A549 (cell line): ENCODE data around the gene FLII. TPM values are rescaled to one million over a fixed set of nuclear protein-coding genes. Genes with fewer than 3 reads are reported as not detected.

ENCODE experiments used
- ATAC-seq, 2 experiments: fragments of 200-7000 bp in 1 of 2; fragments of >200 bp in 1 of 2; cut with Nextera tagmentation in 1 of 2; cut with Tn5 transposase in 1 of 2; 3 replicates each; pipeline versions ENCODE4 v1.8.0 to v1.9.1; 2018 to 2020; ENCODE audit warnings: mild to moderate bottlenecking in 1 of 2, moderate library complexity in 1 of 2
- CTCF ChIA-PET: fragments of 300-600 bp; sonication (Branson Sonifier 250); formaldehyde crosslinking; extraction: SDS; loops from one replicate; lab custom pipeline; 2021; ENCODE audit warnings: antibody characterized with exemption, inconsistent platforms; lab: Yijun Ruan, JAX
- POLR2A ChIA-PET: fragments of 350-600 bp; formaldehyde crosslinking; extraction: SDS; loops from one replicate; lab custom pipeline; 2021; ENCODE audit warnings: antibody characterized with exemption, inconsistent platforms; lab: Yijun Ruan, JAX
- DNase-seq, 2 experiments: peaks; one replicate each; pipeline versions ENCODE4 v3.0.0 to v3.0.0-alpha.2; 2011 to 2016; ENCODE audit warnings: low read depth in 1 of 2, low spot score in 1 of 2
- FAIRE-seq: peaks from 2 replicates; lab custom pipeline; 2011; peaks lifted over from hg19 to GRCh38; lab: Jason Lieb, UNC
- H3K27ac ChIP-seq, 2 experiments: fragments of >200 bp; sonication (Bioruptor Twin); formaldehyde crosslinking; 3 replicates each; pipeline ENCODE4 v1.5.1; 2016 to 2017
- H3K4me1 ChIP-seq: fragments of >200 bp; sonication (Bioruptor Twin); formaldehyde crosslinking; 3 replicates; pipeline ENCODE4 v1.6.1; 2016
- H3K4me2 ChIP-seq: fragments of >200 bp; sonication (Bioruptor Twin); formaldehyde crosslinking; 3 replicates; pipeline ENCODE4 v1.6.1; 2016
- H3K4me3 ChIP-seq: fragments of >200 bp; sonication (Bioruptor Twin); formaldehyde crosslinking; 3 replicates; pipeline ENCODE4 v1.5.1; 2016
- H3K9me3 ChIP-seq: fragments of >200 bp; sonication (Bioruptor Twin); formaldehyde crosslinking; 3 replicates; pipeline ENCODE4 v1.6.1; 2016
- CBX2 ChIP-seq: fragments of 200-600 bp; sonication (generic); IDR thresholded peaks from 2 replicates; pipeline ENCODE4 v1.6.1; 2016; ENCODE audit warnings: low read depth, mild to moderate bottlenecking, borderline replicate concordance
- CBX8 ChIP-seq: fragments of 200-600 bp; sonication (generic); IDR thresholded peaks from 2 replicates; pipeline ENCODE4 v1.6.1; 2016
- EP300 ChIP-seq, 2 experiments: fragments of >200 bp; sonication (Bioruptor Twin); formaldehyde crosslinking; IDR thresholded peaks; 2 replicates in 1 of 2; 3 replicates in 1 of 2; pipeline ENCODE4 v1.6.1; 2016 to 2017
- ESRRA ChIP-seq: fragments of 150-350 bp; IDR thresholded peaks from 2 replicates; pipeline ENCODE4 v1.6.1; 2014; ENCODE audit warnings: mild to moderate bottlenecking, low read length, borderline replicate concordance
- FOSB ChIP-seq: fragments of 250-450 bp; sonication (Bioruptor Pico); IDR thresholded peaks from 2 replicates; pipeline ENCODE4 v1.5.0; 2020; ENCODE audit warnings: mild to moderate bottlenecking, moderate library complexity
- HMGXB4 ChIP-seq: fragments of 250-450 bp; sonication (Bioruptor Pico); IDR thresholded peaks from 2 replicates; pipeline ENCODE4 v1.5.0; 2021; ENCODE audit warnings: mild to moderate bottlenecking, moderate library complexity, borderline replicate concordance
- HOXB5 ChIP-seq: fragments of 250-450 bp; sonication (Bioruptor Pico); IDR thresholded peaks from 2 replicates; pipeline ENCODE4 v1.5.0; 2020; ENCODE audit warnings: mild to moderate bottlenecking, moderate library complexity
- JUN ChIP-seq, 2 experiments: fragments of >200 bp; sonication (Bioruptor Twin); formaldehyde crosslinking; IDR thresholded peaks; 2 replicates in 1 of 2; 3 replicates in 1 of 2; pipeline ENCODE4 v1.6.1; 2016 to 2017
- KDM1A ChIP-seq: fragments of 200-600 bp; sonication (generic); IDR thresholded peaks from 2 replicates; pipeline ENCODE4 v1.6.1; 2016; ENCODE audit warnings: low read depth, mild to moderate bottlenecking
- KDM5A ChIP-seq: fragments of 200-600 bp; sonication (generic); IDR thresholded peaks from 2 replicates; pipeline ENCODE4 v1.6.1; 2016; ENCODE audit warnings: antibody characterized with exemption, mild to moderate bottlenecking
- MAZ ChIP-seq: fragments of 150-350 bp; IDR thresholded peaks from 2 replicates; pipeline ENCODE4 v1.6.1; 2014; ENCODE audit warnings: antibody characterized with exemption, low read depth, low read length, borderline replicate concordance
- NR3C1 ChIP-seq: fragments of >200 bp; sonication (Bioruptor Twin); formaldehyde crosslinking; IDR thresholded peaks from 3 replicates; pipeline ENCODE4 v1.6.1; 2017
- POLR2A ChIP-seq: IDR thresholded peaks from 2 replicates; pipeline ENCODE4 v1.6.1; 2012; ENCODE audit warnings: mild to moderate bottlenecking, low read length
- RAD21 ChIP-seq, 2 experiments: fragments of >200 bp in 1 of 2; sonication (Bioruptor Twin) in 1 of 2; formaldehyde crosslinking in 1 of 2; IDR thresholded peaks in 1 of 2; conservative IDR thresholded peaks in 1 of 2; 2 replicates in 1 of 2; 3 replicates in 1 of 2; pipeline ENCODE4 v1.6.1; 2012 to 2018; ENCODE audit warnings: inconsistent platforms in 1 of 2
- RCOR1 ChIP-seq: fragments of 150-350 bp; IDR thresholded peaks from 2 replicates; pipeline ENCODE4 v1.6.1; 2014; ENCODE audit warnings: antibody characterized with exemption, low read length, low read depth
- RFX5 ChIP-seq: fragments of 450-650 bp; IDR thresholded peaks from 2 replicates; pipeline ENCODE4 v1.7.1; 2014; ENCODE audit warnings: antibody characterized with exemption, mild to moderate bottlenecking, moderate library complexity
- RNF2 ChIP-seq: fragments of 200-600 bp; sonication (generic); IDR thresholded peaks from 2 replicates; pipeline ENCODE4 v1.6.1; 2016; ENCODE audit warnings: low read depth, mild to moderate bottlenecking, antibody characterized with exemption, moderate library complexity, borderline replicate concordance
- SMC3 ChIP-seq: fragments of >200 bp; sonication (Bioruptor Twin); formaldehyde crosslinking; IDR thresholded peaks from 3 replicates; pipeline ENCODE4 v1.6.1; 2018; ENCODE audit warnings: inconsistent platforms
- SREBF2 ChIP-seq: fragments of 450-650 bp; IDR thresholded peaks from 2 replicates; pipeline ENCODE4 v1.6.1; 2014; ENCODE audit warnings: mild to moderate bottlenecking, moderate library complexity
- TP53 ChIP-seq: fragments of 250-450 bp; sonication (Bioruptor Pico); IDR thresholded peaks from 2 replicates; pipeline ENCODE4 v1.5.0; 2021; ENCODE audit warnings: mild to moderate bottlenecking, moderate library complexity
- ZFP36 ChIP-seq: fragments of 450-650 bp; IDR thresholded peaks from 2 replicates; pipeline ENCODE4 v1.6.1; 2014; ENCODE audit warnings: borderline replicate concordance; ENCODE audit not compliant: partially characterized antibody
- ZNF302 ChIP-seq: fragments of 250-450 bp; sonication (Bioruptor Pico); IDR thresholded peaks from 2 replicates; pipeline ENCODE4 v1.9.0; 2021; ENCODE audit warnings: inconsistent platforms, mild to moderate bottlenecking, moderate library complexity
- ZSCAN20 ChIP-seq: fragments of 250-450 bp; sonication (Bioruptor Pico); IDR thresholded peaks from 2 replicates; pipeline ENCODE4 v1.8.0; 2022; ENCODE audit warnings: mild to moderate bottlenecking, moderate library complexity
- WGBS: methylation state at CpG from one replicate; pipeline ENCODE4 v1.1.6; 2017; ENCODE audit errors: missing lambda C conversion rate; 5-methylcytosine and 5-hydroxymethylcytosine counted together
- polyA plus RNA-seq, 4 experiments: library from polyadenylated mRNA; depleted of rRNA in 3 of 4; stranded (reverse); fragments of >200 nt; fragmentation: RNase III in 1 of 4; extraction: RNeasy Plus Mini Kit Qiagen cat#74134 plus additional on column Dnase treatment in 1 of 4; gene quantifications; 2 replicates in 3 of 4; 3 replicates in 1 of 4; pipeline ENCODE4 v1.2.3, GENCODE V29; 2011 to 2017
- TF ChIP-seq, protein P1 (sequence below): IDR thresholded peaks from 2 replicates; pipeline ENCODE4 v1.6.1; 2012
- TF ChIP-seq, protein P2 (sequence below): IDR thresholded peaks from 2 replicates; pipeline ENCODE4 v1.6.1; 2012
- TF ChIP-seq, protein P3 (sequence below): fragments of 250-450 bp; sonication (Bioruptor Pico); IDR thresholded peaks from 2 replicates; pipeline ENCODE4 v1.5.0; 2020; ENCODE audit warnings: low read depth, mild to moderate bottlenecking, moderate library complexity

Gene FLII
- polyA plus RNA-seq, 2 of the 4 experiments (the other 2 are of a cell fraction), result 253 to 280 TPM

DNA sequence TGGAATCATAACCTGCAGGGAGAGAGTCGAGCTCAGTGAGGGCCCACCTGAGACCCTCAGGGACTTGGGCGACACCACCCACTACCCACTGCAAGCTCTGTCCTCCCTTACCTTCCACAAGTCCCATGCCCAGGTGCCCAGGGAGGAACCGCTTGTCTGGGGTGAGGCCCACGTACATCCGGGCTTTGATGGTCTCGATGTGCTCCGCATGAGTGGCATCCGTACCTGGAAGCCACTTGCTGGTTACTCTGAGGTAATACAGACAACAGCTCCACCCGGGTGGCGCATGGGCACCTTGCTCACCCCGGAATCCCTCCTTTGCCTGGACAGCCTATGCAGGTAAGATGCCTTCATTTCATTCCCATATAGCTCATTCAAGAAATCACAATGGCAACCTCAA is 26.8 kb upstream of the FLII start:
- FAIRE-seq (no peak), DNase-seq (no peak)
- 93% methylated on average over 11 of the region's 11 CpGs for WGBS
- no peaks in the 10 kb centered on the region for H3K4me1 ChIP-seq
- no peak overlapping the region for H3K4me2 ChIP-seq
- CTCF ChIA-PET, result interaction anchor here (0.8 to 2.6 kb wide), 5 partner anchors 10 to 68 kb away, joined by 3 to 8 read pairs (median 3); no protein-coding TSS in a partner anchor
- H3K27ac ChIP-seq, result no peak overlapping the region
- H3K4me3 ChIP-seq, result no peak overlapping the region
- TF ChIP-seq FOSB (no peak), HOXB5 (CRISPR knock-in tag) (no peak), EP300 (IDR thresholded peaks at IDR 0.05) (no peak), RFX5 (no peak), CBX2 (no peak), NR3C1 (no peak), ZNF302 (CRISPR knock-in tag) (no peak), RCOR1 (no peak), HMGXB4 (CRISPR knock-in tag) (no peak), RNF2 (no peak), POLR2A (no peak), ZFP36 (no peak), KDM5A (no peak), ESRRA (no peak)
- TF ChIP-seq, protein P1, sequence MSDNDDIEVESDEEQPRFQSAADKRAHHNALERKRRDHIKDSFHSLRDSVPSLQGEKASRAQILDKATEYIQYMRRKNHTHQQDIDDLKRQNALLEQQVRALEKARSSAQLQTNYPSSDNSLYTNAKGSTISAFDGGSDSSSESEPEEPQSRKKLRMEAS, result no peak
- TF ChIP-seq, protein P2, sequence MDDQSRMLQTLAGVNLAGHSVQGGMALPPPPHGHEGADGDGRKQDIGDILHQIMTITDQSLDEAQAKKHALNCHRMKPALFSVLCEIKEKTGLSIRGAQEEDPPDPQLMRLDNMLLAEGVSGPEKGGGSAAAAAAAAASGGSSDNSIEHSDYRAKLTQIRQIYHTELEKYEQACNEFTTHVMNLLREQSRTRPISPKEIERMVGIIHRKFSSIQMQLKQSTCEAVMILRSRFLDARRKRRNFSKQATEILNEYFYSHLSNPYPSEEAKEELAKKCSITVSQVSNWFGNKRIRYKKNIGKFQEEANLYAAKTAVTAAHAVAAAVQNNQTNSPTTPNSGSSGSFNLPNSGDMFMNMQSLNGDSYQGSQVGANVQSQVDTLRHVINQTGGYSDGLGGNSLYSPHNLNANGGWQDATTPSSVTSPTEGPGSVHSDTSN, result no peak
- TF ChIP-seq, all 56 proteins: peak for 0
- ATAC-seq, result no peak
- no peaks in the 10 kb centered on the region for H3K9me3 ChIP-seq
- POLR2A ChIA-PET, result no interaction called here

DNA sequence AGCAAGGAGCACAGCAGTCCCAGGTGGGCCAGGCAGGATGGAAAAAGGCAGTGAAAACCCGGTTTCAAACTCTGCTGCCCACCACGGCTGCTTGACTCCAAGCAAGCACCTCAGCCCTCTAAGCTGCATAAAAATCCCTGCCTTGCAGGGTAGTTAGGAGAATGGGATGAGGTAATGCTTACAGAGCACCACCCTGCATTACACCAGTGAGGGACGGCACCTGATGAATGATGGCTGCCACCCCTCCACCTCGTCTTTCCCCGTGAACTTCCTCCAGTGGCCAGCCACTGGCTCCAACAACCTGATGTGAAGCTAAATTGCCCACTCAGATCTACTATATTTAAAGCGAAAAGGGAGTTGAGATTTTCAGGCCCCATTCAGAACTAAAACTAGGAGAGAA is 23.2 kb upstream of the FLII start:
- Histone ChIP-seq H3K4me1 (peaks cover 3% of the 10 kb centered on the region; the same call in 1 of the 3 replicates), H3K9me3 (no peaks in the 10 kb centered on the region), H3K4me3 (no peak overlapping the region), H3K27ac (no peak overlapping the region), H3K4me2 (no peak overlapping the region)
- no peak for ATAC-seq
- POLR2A ChIA-PET, result no interaction called here
- TF ChIP-seq, protein P2, result no peak
- TF ChIP-seq SREBF2 (no peak), ESRRA (no peak)
- FAIRE-seq, result peak; percentile 65
- no peak for DNase-seq
- 91% methylated on average over 6 of the region's 6 CpGs for WGBS
- CTCF ChIA-PET, result interaction anchor here (1.1 to 4.3 kb wide), 3 partner anchors 11 to 33 kb away, joined by 3 to 16 read pairs (median 5); no protein-coding TSS in a partner anchor

GRCh38 chr17:18280766-18281371 is 22.3 kb upstream of the FLII start:
- peaks cover 3% of the 10 kb centered on the region; the same call in 1 of the 3 replicates for H3K4me1 ChIP-seq
- ChIA-PET POLR2A (no interaction called here), CTCF (interaction anchor here (1.3 to 4.3 kb wide), 2 partner anchors 16 to 32 kb away, joined by 3 to 16 read pairs; no protein-coding TSS in a partner anchor)
- H3K27ac ChIP-seq, result no peak overlapping the region
- no peak for DNase-seq
- no peaks in the 10 kb centered on the region for H3K9me3 ChIP-seq
- no peak for ATAC-seq
- 71% methylated on average over 5 of the region's 5 CpGs for WGBS
- H3K4me2 ChIP-seq, result no peak overlapping the region
- TF ChIP-seq HOXB5 (CRISPR knock-in tag) (no peak), SMC3 (no peak), POLR2A (no peak), RAD21 (conservative IDR thresholded peaks at IDR 0.05 in 1 of 2, IDR thresholded peaks at IDR 0.05 in 1 of 2) (no peak), ZNF302 (CRISPR knock-in tag) (no peak), ZSCAN20 (CRISPR knock-in tag) (no peak), NR3C1 (no peak), TP53 (CRISPR knock-in tag) (no peak), RFX5 (no peak), MAZ (no peak), KDM1A (no peak), JUN (IDR thresholded peaks at IDR 0.05) (no peak), CBX8 (no peak), RNF2 (no peak)
- TF ChIP-seq, protein P3, sequence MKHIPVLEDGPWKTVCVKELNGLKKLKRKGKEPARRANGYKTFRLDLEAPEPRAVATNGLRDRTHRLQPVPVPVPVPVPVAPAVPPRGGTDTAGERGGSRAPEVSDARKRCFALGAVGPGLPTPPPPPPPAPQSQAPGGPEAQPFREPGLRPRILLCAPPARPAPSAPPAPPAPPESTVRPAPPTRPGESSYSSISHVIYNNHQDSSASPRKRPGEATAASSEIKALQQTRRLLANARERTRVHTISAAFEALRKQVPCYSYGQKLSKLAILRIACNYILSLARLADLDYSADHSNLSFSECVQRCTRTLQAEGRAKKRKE, result no peak
- no peak for FAIRE-seq
- H3K4me3 ChIP-seq, result no peak overlapping the region
